HG02840 (cell line): Measurements from ENCODE around the gene PTPRK.

ENCODE experiments used
- ATAC-seq: cut with Tn5 transposase; IDR thresholded peaks from one replicate; pipeline ENCODE4 v1.9.1; 2021; ENCODE audit warnings: mild to moderate bottlenecking, moderate library complexity, moderate number of reproducible peaks; ENCODE audit not compliant: unreplicated experiment, low FRiP score

Gene PTPRK

DNA sequence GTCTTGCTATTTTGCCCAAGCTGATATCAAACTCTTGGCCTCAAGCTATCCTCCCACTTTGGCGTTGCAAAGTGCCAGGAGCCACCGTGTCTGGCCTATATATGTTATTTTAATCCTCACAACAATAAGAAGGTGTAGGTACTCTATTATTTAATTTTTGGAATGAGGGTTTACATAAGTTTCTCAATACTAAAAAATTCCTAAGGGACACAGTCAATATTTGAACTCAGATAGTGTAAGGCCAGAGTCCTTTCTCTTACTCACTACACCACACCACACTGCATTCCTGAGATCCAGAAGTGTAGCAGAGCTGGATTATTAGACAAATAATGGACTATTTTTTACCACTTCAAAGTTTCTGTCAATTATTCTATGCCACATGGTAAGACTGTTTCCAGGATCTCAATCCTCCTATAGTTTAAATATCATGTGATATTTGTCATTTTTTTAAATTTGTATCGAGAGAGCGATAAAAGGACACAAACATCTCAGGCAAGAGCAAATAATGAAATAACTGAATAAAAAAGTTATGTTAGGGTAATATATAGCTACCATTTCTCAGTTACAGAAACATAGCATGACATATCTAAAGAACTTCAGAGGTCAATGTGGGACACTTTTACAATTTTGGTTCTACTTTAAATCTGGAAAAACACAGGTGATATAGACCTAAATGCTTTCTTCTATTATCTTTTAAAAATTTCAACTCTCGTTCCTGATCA lies 457.4 kb downstream of the PTPRK start:
- ATAC-seq: no peak

- ATAC-seq: no peak
These were observed 462.5 kb downstream of the PTPRK start for GRCh38 chr6:128057946-128058345.

DNA sequence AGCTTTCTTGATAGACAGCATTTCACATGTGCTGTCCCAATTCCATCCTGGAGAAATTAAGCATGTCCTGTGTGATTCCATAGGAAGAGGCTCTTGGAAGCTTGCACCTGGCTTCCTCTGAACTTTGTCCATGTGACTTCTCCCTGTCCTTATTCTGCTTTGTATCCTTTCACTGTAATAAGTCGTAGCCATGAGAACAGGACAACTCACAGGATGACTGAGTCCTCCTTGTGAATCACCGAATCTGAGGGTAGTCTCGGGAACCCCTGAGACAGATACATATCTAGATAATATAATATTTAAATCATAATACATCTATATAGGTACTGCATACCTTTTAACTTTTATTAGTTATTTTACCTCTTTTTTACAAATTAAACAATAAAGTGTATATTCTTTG lies 462.9 kb downstream of the PTPRK start:
- ATAC-seq: no peak

- ATAC-seq: no peak
These were observed 467.3 kb downstream of the PTPRK start for GRCh38 chr6:128053109-128053508.

DNA sequence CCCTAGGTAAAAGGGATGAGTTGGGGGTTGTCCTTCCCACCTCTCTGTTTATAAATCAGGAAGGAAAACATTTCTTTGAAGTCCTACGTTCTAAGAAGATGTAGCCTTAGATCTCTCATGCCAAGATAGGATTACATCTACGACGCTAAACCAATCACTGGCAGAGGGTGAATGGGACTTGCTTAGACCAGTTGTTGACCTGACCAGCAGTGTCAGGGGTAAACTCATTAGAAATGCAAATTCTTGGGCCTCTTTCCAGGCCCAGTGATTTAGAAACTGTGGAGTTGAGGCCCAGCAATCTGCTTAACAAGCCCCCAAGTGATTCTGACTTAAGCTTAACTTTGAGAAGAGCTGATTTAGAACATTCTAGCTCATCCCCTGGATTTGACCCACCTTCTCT lies 472.4 kb downstream of the PTPRK start:
- no peak for ATAC-seq

DNA sequence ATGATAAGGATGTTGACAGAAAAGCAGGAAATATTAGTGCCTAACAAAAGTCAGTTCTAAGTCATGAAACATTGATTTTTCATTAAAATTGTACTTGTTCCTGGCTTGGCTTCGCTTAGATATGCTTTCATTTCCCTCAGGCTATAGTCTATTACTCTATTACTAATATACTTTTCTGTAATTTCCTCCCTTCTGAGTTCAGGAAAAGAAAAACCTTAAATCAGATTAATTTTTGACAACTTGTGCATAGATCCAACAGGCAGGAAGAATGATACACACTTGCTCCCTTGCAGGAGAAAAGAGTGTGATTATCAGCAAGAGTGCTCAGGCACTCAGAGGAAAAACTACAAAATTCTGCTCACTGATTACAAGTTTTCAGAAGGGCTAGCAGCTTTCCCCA lies 474.4 kb downstream of the PTPRK start:
- no peak for ATAC-seq

- no peak for ATAC-seq
These were observed 480.9 kb downstream of the PTPRK start for GRCh38 chr6:128039543-128039942.

GRCh38 chr6:128036808-128037570 lies 483.4 kb downstream of the PTPRK start:
- no peak for ATAC-seq

DNA sequence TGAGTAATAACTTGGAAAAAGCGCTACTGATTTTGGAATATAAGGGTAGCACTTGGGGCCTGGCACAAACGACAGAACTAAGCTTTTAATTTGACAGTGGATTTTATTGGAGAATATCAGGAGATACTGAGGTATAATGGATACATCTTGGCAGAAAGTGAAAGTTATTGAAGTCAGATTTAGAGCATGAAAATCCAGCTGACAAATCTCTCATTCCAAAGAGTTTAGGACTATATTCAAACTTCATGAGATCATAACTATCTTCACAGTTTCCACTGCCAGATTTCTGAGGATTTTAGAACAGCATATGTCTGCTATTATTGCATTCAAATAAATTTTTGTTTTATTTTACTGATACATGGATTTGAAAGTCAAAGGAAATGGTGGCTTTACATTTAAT lies 487.2 kb downstream of the PTPRK start:
- ATAC-seq: no peak

- no peak for ATAC-seq
These were observed 488.4 kb downstream of the PTPRK start for GRCh38 chr6:128032042-128032441.

GRCh38 chr6:128029826-128030225 lies 490.6 kb downstream of the PTPRK start:
- no peak for ATAC-seq

DNA sequence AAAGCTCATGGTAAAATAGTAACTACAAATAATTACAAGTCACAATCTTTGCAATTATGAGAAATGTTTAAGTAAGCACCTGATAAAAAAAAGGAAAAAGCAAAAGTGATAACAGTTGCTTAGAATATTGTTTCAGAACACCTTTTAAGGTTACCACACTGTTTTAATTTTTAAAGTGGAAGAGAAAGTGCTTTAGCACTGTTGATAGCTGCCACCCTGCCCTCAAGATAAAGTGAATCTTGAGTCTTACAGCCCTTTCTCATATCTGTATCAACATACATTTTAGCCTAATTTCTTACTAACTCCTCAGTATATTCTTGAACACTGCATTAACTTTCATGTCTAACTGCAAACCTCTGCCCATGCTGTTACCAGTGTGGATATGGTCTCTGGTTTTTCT lies 492.2 kb downstream of the PTPRK start:
- ATAC-seq: no peak

- ATAC-seq: no peak
These were observed 494.9 kb downstream of the PTPRK start for GRCh38 chr6:128025478-128025877.

DNA sequence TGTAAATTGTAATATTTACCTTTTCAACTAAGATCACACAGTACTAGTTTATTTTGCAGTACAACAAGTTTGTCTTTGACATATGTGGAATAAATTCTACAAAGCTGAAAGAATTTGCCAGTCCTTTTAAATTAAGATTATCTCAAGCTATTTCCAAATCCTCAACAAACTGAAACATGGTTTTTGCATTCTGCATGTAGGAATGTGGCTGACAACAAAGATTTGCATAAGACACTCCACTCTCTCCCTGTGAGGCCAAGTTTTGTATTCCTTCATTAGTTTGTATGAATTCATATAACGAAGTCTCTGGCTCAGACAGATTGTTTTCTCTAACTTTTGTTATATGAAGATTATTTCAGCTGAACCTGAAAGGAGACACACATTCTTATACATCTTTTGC lies 495.4 kb downstream of the PTPRK start:
- ATAC-seq: no peak

DNA sequence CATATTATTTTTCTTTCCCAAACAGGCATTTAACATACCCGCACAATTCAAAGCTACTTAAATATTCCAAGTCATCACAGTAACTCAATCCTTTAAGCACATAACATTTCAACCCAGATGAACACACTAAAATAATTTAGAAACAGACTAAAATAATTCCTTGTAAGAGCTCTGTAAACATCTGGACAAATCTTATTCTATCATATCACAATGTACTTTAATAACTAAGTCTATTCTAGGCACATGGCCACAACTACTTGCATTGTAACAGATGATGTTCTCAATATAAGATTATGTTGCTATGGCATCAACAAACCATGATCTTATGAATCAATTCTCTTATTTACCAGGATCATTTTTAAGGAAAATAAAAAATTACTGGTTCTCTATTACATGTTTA lies 496.4 kb downstream of the PTPRK start:
- ATAC-seq: no peak

GRCh38 chr6:128018821-128019220 lies 501.6 kb downstream of the PTPRK start:
- no peak for ATAC-seq

DNA sequence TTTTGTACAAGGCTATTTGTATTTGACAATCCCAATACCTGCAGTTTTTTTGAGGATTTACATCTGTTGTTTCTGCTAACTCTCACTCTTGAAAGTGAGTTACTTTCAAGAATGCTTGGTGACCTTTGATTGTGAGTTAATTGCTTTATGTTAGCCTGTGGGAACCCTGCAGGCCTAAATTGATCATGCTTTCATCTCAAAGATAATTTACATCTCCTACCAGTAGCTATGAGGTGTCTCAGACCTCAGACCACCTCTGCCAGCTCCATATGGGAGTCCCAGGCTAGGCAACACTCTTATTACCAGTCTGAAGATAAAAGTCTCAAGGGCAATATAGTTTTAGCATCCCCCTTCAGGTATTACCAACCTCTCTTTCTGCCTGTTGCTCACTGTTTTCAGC lies 503.1 kb downstream of the PTPRK start:
- ATAC-seq: no peak

- ATAC-seq: no peak
These were observed 512.7 kb downstream of the PTPRK start for GRCh38 chr6:128007658-128008057.

DNA sequence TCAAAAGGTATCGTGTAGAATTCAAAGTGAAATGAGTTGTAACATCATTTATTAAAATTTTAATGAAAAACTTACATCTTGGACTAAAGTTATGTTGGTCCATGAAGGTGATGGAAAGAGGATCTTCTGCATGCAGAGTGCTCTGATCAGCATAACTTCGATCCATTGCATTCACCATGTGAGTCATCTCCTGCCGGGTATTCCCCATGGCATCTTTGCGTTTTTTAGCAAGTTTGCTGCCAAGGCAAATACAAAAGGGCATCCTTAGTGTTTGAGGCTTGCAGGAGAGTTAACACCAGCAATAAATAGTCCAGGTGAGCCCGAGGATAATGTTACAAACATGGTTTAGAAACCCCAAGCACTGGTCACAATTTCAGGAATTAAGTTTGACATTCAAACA lies 515.4 kb downstream of the PTPRK start:
- no peak for ATAC-seq

DNA sequence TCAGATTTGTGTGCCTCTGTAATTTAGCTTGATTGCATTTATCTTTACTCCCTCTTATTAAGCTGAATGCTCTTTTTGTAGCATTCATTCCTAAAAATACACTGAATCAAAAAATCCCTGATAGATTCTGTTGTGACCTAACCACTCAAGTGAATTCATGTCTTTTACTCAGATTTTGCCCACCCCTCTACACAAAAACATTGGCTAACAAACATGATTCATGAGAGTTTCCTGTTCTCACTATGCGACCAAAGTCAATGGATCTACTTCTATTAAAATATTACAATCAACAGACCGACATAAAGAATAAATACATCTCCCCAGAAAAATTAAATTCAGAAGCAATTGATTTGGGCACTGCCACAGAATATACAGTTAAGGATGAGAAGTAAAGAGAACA lies 520.0 kb downstream of the PTPRK start:
- ATAC-seq: no peak

- no peak for ATAC-seq
These were observed 521.4 kb downstream of the PTPRK start for GRCh38 chr6:127998985-127999384.

DNA sequence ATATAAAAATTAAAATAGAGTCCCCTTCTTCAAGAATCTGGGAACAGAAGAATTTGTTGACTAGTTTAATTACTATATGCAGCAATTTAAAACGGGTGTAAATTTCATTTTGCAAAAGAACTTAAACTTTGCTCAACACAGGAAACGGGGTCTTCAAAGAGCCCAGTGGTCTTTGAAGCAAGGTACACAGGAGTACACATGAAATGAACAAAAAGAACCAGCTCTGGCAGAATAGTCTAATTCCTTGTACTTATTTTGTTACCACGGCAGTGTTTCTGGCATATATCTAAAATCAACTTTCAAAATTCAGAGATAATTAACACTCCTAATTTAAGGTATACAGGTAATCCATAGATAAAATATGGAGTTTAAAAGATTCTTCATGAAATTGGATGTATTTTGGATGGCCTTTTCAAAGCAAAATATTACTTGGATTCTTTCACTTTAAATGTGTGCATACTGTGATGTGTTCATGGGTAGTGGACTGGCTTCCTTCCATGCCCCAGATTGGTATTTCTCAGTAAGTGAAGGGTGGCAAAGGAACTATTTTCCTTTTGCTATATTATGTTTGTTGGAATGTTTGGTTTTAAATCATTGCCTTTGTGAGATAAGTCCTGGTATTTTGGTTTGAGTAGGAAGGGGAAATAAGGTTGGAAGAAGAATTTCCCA lies 522.8 kb downstream of the PTPRK start:
- ATAC-seq: no peak
